HCT116 (cell line): ENCODE measurements around the gene RIMBP2. TPM values are rescaled to one million over a fixed set of nuclear protein-coding genes. Genes with fewer than 3 reads are reported as not detected.

Experiments used
- ATAC-seq: fragments of 200-7000 bp; cut with Tn5 transposase; 2 replicates; pipeline ENCODE4 v1.9.1; 2020; ENCODE audit warnings: mild to moderate bottlenecking, moderate library complexity
- BruUV-seq: library from RNA; stranded (reverse); fragments of 400-500 nt; replicated peaks from 2 replicates; lab custom pipeline; 2021; lab: Mats Ljungman, UMichigan
- CTCF ChIA-PET: fragments of 300-600 bp; sonication (Branson Sonifier 250); formaldehyde crosslinking; loops from one replicate; lab custom pipeline; 2021; ENCODE audit warnings: antibody characterized with exemption; lab: Charles Lee
- POLR2A ChIA-PET: fragments of 300-600, 350-600 bp; sonication (Branson Sonifier 250); formaldehyde crosslinking; loops from one replicate; lab custom pipeline; 2021; ENCODE audit warnings: antibody characterized with exemption; lab: Charles Lee
- RAD21 ChIA-PET, 2 experiments: fragments of 300-600 bp; sonication (Branson Sonifier 250); formaldehyde crosslinking; loops; one replicate each; lab custom pipeline; 2023; ENCODE audit warnings: low total read pairs in 2 of 2; ENCODE audit not compliant: uncharacterized antibody in 2 of 2, unreplicated experiment in 2 of 2, low non-redundant PET in 1 of 2; lab: Charles Lee
- DNase-seq: peaks from one replicate; pipeline ENCODE4 v3.0.0-alpha.2; 2010; ENCODE audit warnings: low read depth, low spot score
- H2AFZ ChIP-seq: fragments of 200-600 bp; shearing (Covaris generic), sonication (generic); 2 replicates; pipeline ENCODE4 v1.6.1; 2017; ENCODE audit warnings: low read depth, mixed run types, mixed read lengths, antibody characterized with exemption, low read length; ENCODE audit not compliant: poor library complexity, severe bottlenecking
- H3K27ac ChIP-seq: 2 replicates; pipeline ENCODE4 v1.5.1; 2012; ENCODE audit warnings: low read depth, low read length
- H3K27me3 ChIP-seq: fragments of 200-600 bp; sonication (generic); 2 replicates; pipeline ENCODE4 v1.6.1; 2016; ENCODE audit warnings: mixed run types, low read length, mixed read lengths; ENCODE audit not compliant: insufficient read depth
- H3K36me3 ChIP-seq, 2 experiments: fragments of 200-500 bp in 1 of 2; fragments of 200-600 bp in 1 of 2; sonication (Bioruptor generic) in 1 of 2; sonication (generic) in 1 of 2; 2 replicates each; pipeline versions ENCODE4 v1.5.1 to v1.6.1; 2014 to 2016; ENCODE audit warnings: low read length in 2 of 2, inconsistent platforms in 1 of 2, mixed read lengths in 1 of 2, mixed run types in 1 of 2; ENCODE audit not compliant: insufficient read depth in 2 of 2, control insufficient read depth in 1 of 2
- H3K4me1 ChIP-seq, 2 experiments: fragments of 200-600 bp in 1 of 2; sonication (generic) in 1 of 2; 2 replicates each; pipeline versions ENCODE4 v1.5.1 to v1.6.1; 2012 to 2017; ENCODE audit warnings: low read length in 2 of 2, inconsistent platforms in 1 of 2, mild to moderate bottlenecking in 1 of 2, mixed read lengths in 1 of 2, mixed run types in 1 of 2, moderate library complexity in 1 of 2; ENCODE audit not compliant: insufficient read depth in 2 of 2, control insufficient read depth in 1 of 2
- H3K4me2 ChIP-seq: fragments of 200-600 bp; sonication (generic); 2 replicates; pipeline ENCODE4 v1.6.1; 2017; ENCODE audit warnings: mixed run types, low read length, mixed read lengths
- H3K4me3 ChIP-seq, 2 experiments: fragments of 200-600 bp in 1 of 2; sonication (generic) in 1 of 2; replicated peaks in 1 of 2; 2 replicates each; pipeline ENCODE4 v1.5.1; 2011 to 2016; ENCODE audit warnings: low read length in 2 of 2, control low read depth in 1 of 2, low read depth in 1 of 2, mild to moderate bottlenecking in 1 of 2, mixed read lengths in 1 of 2, mixed run types in 1 of 2
- H3K79me2 ChIP-seq: fragments of 200-600 bp; sonication (generic); 2 replicates; pipeline ENCODE4 v1.6.1; 2017; ENCODE audit warnings: mild to moderate bottlenecking, mixed run types, low read length, moderate library complexity, mixed read lengths; ENCODE audit not compliant: insufficient read depth
- H3K9ac ChIP-seq: fragments of 200-600 bp; sonication (generic); 2 replicates; pipeline ENCODE4 v1.6.1; 2016; ENCODE audit warnings: low read length, mixed read lengths
- H3K9me2 ChIP-seq: fragments of 200-600 bp; sonication (generic), shearing (Covaris generic); 2 replicates; pipeline ENCODE4 v1.6.1; 2017; ENCODE audit warnings: mixed run types, mild to moderate bottlenecking, moderate library complexity; ENCODE audit not compliant: insufficient read depth
- H3K9me3 ChIP-seq, 2 experiments: fragments of 200-500 bp in 1 of 2; fragments of 200-600 bp in 1 of 2; sonication (Bioruptor generic) in 1 of 2; sonication (generic) in 1 of 2; 2 replicates each; pipeline ENCODE4 v1.6.1; 2014 to 2017; ENCODE audit warnings: low read length in 2 of 2, mixed read lengths in 2 of 2, inconsistent platforms in 1 of 2, low read depth in 1 of 2, mild to moderate bottlenecking in 1 of 2, mixed run types in 1 of 2, moderate library complexity in 1 of 2; ENCODE audit not compliant: control insufficient read depth in 1 of 2, insufficient read depth in 1 of 2
- H4K20me1 ChIP-seq: fragments of 200-600 bp; sonication (generic), shearing (Covaris generic); 2 replicates; pipeline ENCODE4 v1.6.1; 2017; ENCODE audit warnings: mixed run types, mild to moderate bottlenecking, moderate library complexity; ENCODE audit not compliant: insufficient read depth
- CBX3 ChIP-seq: IDR thresholded peaks from 2 replicates; pipeline ENCODE4 v1.6.1; 2012; ENCODE audit warnings: low read depth
- EGR1 ChIP-seq: IDR thresholded peaks from 2 replicates; pipeline ENCODE4 v1.6.1; 2012; ENCODE audit warnings: low read depth
- ELF1 ChIP-seq: IDR thresholded peaks from 2 replicates; pipeline ENCODE4 v1.6.1; 2012; ENCODE audit warnings: low read depth, borderline replicate concordance
- EZH2 ChIP-seq: fragments of 200-600 bp; sonication (generic); IDR thresholded peaks from 2 replicates; pipeline ENCODE4 v1.6.1; 2017; ENCODE audit warnings: antibody characterized with exemption, mixed run types
- EZH2phosphoT487 ChIP-seq: fragments of 200-600 bp; IDR thresholded peaks from 2 replicates; pipeline ENCODE4 v1.6.1; 2018; ENCODE audit warnings: antibody characterized with exemption, borderline replicate concordance
- FOSL1 ChIP-seq: IDR thresholded peaks from 2 replicates; pipeline ENCODE4 v1.6.1; 2012; ENCODE audit warnings: low read depth
- JUND ChIP-seq: IDR thresholded peaks from 2 replicates; pipeline ENCODE4 v1.6.1; 2012
- POLR2AphosphoS5 ChIP-seq: IDR thresholded peaks from 2 replicates; pipeline ENCODE4 v1.6.1; 2011; ENCODE audit warnings: mild to moderate bottlenecking, low read depth, low read length, moderate library complexity
- RAD21 ChIP-seq: IDR thresholded peaks from 2 replicates; pipeline ENCODE4 v1.6.1; 2012; ENCODE audit warnings: low read depth, mild to moderate bottlenecking
- SIN3A ChIP-seq: IDR thresholded peaks from 2 replicates; pipeline ENCODE4 v1.6.1; 2012; ENCODE audit warnings: low read depth
- SP1 ChIP-seq: IDR thresholded peaks from 2 replicates; pipeline ENCODE4 v1.6.1; 2012; ENCODE audit warnings: low read depth
- SRF ChIP-seq: IDR thresholded peaks from 2 replicates; pipeline ENCODE4 v1.6.1; 2012; ENCODE audit warnings: low read depth
- YY1 ChIP-seq: IDR thresholded peaks from 2 replicates; pipeline ENCODE4 v1.6.1; 2011; ENCODE audit warnings: low read length, low read depth, moderate library complexity, mild to moderate bottlenecking; ENCODE audit not compliant: insufficient replicate concordance; ENCODE audit errors: extremely low read depth
- ZNF274 ChIP-seq: fragments of 200-500 bp; sonication (Bioruptor generic); IDR thresholded peaks from 2 replicates; pipeline ENCODE4 v1.6.1; 2014; ENCODE audit warnings: mild to moderate bottlenecking, low read depth, low read length, inconsistent platforms
- intact Hi-C: fragments of 100-400 bp; cut with micrococcal nuclease; formaldehyde crosslinking; loops from 2 replicates; pipeline ENCODE4 v1.10.0; 2022
- total RNA-seq: library from RNA; stranded (reverse); gene quantifications from one replicate; pipeline ENCODE4 v1.2.1, GENCODE V29; 2021; ENCODE audit not compliant: unreplicated experiment
- TF ChIP-seq, protein P1 (sequence below): IDR thresholded peaks from 2 replicates; pipeline ENCODE4 v1.6.1; 2012
- TF ChIP-seq, protein P2 (sequence below), 3 experiments: fragments of 200-600 bp in 1 of 3; sonication (generic) in 1 of 3; IDR thresholded peaks in 2 of 3; conservative IDR thresholded peaks in 1 of 3; 2 replicates each; pipeline ENCODE4 v1.5.1; 2012 to 2017; ENCODE audit warnings: low read depth in 2 of 3, low read length in 2 of 3, antibody characterized with exemption in 1 of 3, borderline replicate concordance in 1 of 3, control low read depth in 1 of 3, mild to moderate bottlenecking in 1 of 3, mixed read lengths in 1 of 3, mixed run types in 1 of 3, moderate library complexity in 1 of 3; ENCODE audit not compliant: insufficient read depth in 1 of 3
- TF ChIP-seq, protein P3 (sequence below): IDR thresholded peaks from 2 replicates; pipeline ENCODE4 v1.6.1; 2012

RIMBP2 gene
- total RNA-seq, 1 experiment from 2014 or later = not detected

DNA sequence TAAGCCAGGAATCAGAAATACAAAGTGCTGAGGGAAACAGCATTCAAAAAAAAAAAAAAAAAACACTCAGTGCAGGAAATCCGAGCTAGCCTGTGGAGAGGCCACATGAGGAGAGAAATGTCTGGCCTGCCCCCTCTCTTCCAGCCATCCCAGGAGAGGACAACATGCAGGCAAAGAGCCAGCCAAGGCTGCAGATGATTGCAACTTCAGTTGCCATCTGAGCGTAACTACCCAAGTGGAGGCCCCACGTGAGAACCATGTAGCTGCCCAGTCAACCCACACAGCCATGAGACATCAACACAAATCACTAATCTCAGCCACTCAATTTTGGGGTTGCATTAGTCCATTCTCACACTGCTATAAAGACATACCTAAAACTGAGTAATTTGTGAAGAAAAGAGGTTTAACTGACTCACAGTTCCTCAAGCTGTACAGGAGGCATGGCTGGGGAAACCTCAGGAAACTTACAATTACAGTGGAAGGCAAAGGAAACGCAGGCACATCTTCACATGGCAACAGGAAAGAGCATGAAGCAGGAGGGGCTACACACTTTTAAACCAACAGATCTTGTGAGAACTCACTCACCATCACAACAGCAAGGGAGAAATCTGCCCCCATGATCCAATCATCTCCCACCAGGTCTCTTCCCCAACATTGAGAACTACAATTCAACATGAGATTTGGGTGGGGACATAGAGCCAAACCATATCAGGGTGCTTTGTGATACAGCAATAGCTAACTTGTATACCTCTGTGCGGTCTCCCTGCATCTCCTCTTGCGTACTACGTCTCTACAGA, 217.3 kb downstream of the RIMBP2 start:
- DNase-seq = no peak
- H3K36me3 ChIP-seq = no peaks in the 10 kb centered on the region
- intact Hi-C loops = no loop called here
- H3K27me3 ChIP-seq = 0 out of 2 replicates have a peak, but pooled peaks cover 3% of the 10 kb centered on the region
- CTCF ChIA-PET = no interaction called here
- no peak overlapping the region for H3K4me2 ChIP-seq
- POLR2A ChIA-PET = no interaction called here
- no peaks in the 10 kb centered on the region for H3K79me2 ChIP-seq
- H2AFZ ChIP-seq = no peak overlapping the region
- H3K4me3 ChIP-seq = no peak overlapping the region
- TF ChIP-seq, protein P1, sequence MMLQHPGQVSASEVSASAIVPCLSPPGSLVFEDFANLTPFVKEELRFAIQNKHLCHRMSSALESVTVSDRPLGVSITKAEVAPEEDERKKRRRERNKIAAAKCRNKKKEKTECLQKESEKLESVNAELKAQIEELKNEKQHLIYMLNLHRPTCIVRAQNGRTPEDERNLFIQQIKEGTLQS = no peak
- TF ChIP-seq ELF1 (no peak), RAD21 (no peak), SRF (no peak), JUND (no peak), FOSL1 (no peak), SP1 (no peak)
- no peak overlapping the region for H3K9ac ChIP-seq
- no peaks in the 10 kb centered on the region for H3K9me2 ChIP-seq
- H4K20me1 ChIP-seq = no peaks in the 10 kb centered on the region
- ATAC-seq = no peak
- no peaks in the 10 kb centered on the region for H3K9me3 ChIP-seq
- H3K27ac ChIP-seq = no peak overlapping the region
- RAD21 ChIA-PET = no interaction called here
- no TSS peak for BruUV-seq
- H3K4me1 ChIP-seq = no peaks in the 10 kb centered on the region

DNA sequence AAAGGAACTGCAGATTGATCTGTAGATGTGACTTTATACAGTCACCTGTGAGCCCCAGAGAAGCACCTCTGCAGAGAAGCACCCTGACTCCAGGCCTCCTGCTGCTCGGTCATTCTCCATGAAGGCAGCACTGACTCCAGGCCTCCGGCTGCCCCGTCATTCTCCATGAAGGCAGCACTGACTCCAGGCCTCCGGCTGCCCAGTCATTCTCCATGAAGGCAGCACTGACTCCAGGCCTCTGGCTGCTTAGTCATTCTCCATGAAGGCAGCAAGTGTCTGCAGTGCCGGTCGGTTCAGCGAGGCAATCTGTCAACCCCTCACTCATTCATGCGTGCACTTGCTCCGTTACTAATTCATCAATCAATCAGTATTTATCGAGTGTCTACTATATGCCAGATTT, 218.1 kb downstream of the RIMBP2 start:
- no peaks in the 10 kb centered on the region for H3K9me3 ChIP-seq
- RAD21 ChIA-PET = no interaction called here
- TF ChIP-seq FOSL1 (no peak), SIN3A (no peak), EZH2phosphoT487 (no peak), EGR1 (no peak), ELF1 (no peak), JUND (no peak), EZH2 (no peak), POLR2AphosphoS5 (no peak), YY1 (no peak), CBX3 (no peak), SP1 (no peak), RAD21 (no peak), ZNF274 (no peak)
- TF ChIP-seq, protein P2, sequence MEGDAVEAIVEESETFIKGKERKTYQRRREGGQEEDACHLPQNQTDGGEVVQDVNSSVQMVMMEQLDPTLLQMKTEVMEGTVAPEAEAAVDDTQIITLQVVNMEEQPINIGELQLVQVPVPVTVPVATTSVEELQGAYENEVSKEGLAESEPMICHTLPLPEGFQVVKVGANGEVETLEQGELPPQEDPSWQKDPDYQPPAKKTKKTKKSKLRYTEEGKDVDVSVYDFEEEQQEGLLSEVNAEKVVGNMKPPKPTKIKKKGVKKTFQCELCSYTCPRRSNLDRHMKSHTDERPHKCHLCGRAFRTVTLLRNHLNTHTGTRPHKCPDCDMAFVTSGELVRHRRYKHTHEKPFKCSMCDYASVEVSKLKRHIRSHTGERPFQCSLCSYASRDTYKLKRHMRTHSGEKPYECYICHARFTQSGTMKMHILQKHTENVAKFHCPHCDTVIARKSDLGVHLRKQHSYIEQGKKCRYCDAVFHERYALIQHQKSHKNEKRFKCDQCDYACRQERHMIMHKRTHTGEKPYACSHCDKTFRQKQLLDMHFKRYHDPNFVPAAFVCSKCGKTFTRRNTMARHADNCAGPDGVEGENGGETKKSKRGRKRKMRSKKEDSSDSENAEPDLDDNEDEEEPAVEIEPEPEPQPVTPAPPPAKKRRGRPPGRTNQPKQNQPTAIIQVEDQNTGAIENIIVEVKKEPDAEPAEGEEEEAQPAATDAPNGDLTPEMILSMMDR (IDR thresholded peaks at IDR 0.05 in 2 of 3, conservative IDR thresholded peaks at IDR 0.05 in 1 of 3; ENCODE audit: borderline replicate concordance in 1 of 3, insufficient read depth in 1 of 3, low read depth in 2 of 3, low read length in 2 of 3) = no peak
- TF ChIP-seq, protein P1 = no peak
- TF ChIP-seq, protein P3, sequence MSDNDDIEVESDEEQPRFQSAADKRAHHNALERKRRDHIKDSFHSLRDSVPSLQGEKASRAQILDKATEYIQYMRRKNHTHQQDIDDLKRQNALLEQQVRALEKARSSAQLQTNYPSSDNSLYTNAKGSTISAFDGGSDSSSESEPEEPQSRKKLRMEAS = no peak

More for the DNA sequence above, 218.1 kb downstream of the RIMBP2 start:
- Histone ChIP-seq H3K9ac (no peak overlapping the region), H4K20me1 (no peaks in the 10 kb centered on the region), H3K9me2 (no peaks in the 10 kb centered on the region), H3K4me1 (no peaks in the 10 kb centered on the region), H3K4me3 (no peak overlapping the region), H2AFZ (no peak overlapping the region), H3K36me3 (no peaks in the 10 kb centered on the region), H3K4me2 (no peak overlapping the region), H3K79me2 (no peaks in the 10 kb centered on the region), H3K27me3 (0 out of 2 replicates have a peak, but pooled peaks cover 3% of the 10 kb centered on the region), H3K27ac (no peak overlapping the region)
- no TSS peak for BruUV-seq
- no peak for DNase-seq
- ATAC-seq = no peak
- ChIA-PET CTCF (no interaction called here), POLR2A (no interaction called here)
- intact Hi-C loops = no loop called here
